Large intestine (tissue), 3 donors: ENCODE results near the gene PPHLN1. TPM values are rescaled to one million over a fixed set of nuclear protein-coding genes. Genes with fewer than 3 reads are reported as not detected.
A peak's percentile ranks its signal among the peaks of the same experiment; 100 is the strongest.
"Not testable (repeated sequence)": the region's sequence is repeated elsewhere in the genome, so short reads cannot be mapped to it uniquely, and the experiment has no call there.

Source experiments
- DNase-seq, 2 donors: peaks; one replicate each; pipeline versions ENCODE4 v3.0.0 to v3.0.0-alpha.2; 2013
- H3K27ac ChIP-seq: one replicate; pipeline ENCODE4 v1.5.1; 2013; ENCODE audit warnings: low read length
- H3K27me3 ChIP-seq: 2 replicates; pipeline ENCODE4 v1.6.1; 2013; ENCODE audit warnings: low read length; ENCODE audit not compliant: control insufficient read depth, insufficient read depth
- H3K36me3 ChIP-seq: 2 replicates; pipeline ENCODE4 v1.6.1; 2013; ENCODE audit warnings: low read length; ENCODE audit not compliant: control insufficient read depth, insufficient read depth
- H3K4me1 ChIP-seq: one replicate; pipeline ENCODE4 v1.6.1; 2013; ENCODE audit warnings: low read length; ENCODE audit not compliant: control insufficient read depth, insufficient read depth
- H3K4me3 ChIP-seq: one replicate; pipeline ENCODE4 v1.5.1; 2013; ENCODE audit warnings: low read length
- H3K9me3 ChIP-seq: one replicate; pipeline ENCODE4 v1.6.1; 2013; ENCODE audit warnings: mild to moderate bottlenecking, low read depth, low read length, moderate library complexity; ENCODE audit not compliant: control insufficient read depth
- WGBS: methylation state at CpG from one replicate; pipeline ENCODE4 v1.1.5; 2013; ENCODE audit warnings: low lambda C conversion rate; ENCODE audit not compliant: insufficient coverage; 5-methylcytosine and 5-hydroxymethylcytosine counted together
- polyA plus RNA-seq: library from polyadenylated mRNA; unstranded; fragments of 120-200 nt; gene quantifications from one replicate; pipeline ENCODE4 v1.2.1, GENCODE V29; 2013

PPHLN1 gene
- polyA plus RNA-seq, 1 donor = 56.6 TPM

GRCh38 chr12:42338280-42338679 is 12.3 kb downstream of the PPHLN1 start:
- Histone ChIP-seq H3K27me3 (no peaks in the 10 kb centered on the region), H3K36me3 (peaks cover 14% of the 10 kb centered on the region), H3K27ac (no peak overlapping the region), H3K4me3 (no peak overlapping the region), H3K9me3 (no peaks in the 10 kb centered on the region), H3K4me1 (no peaks in the 10 kb centered on the region)
- 100% methylated on average over 2 of the region's 2 CpGs for WGBS
- DNase-seq = no peak

- H3K4me1 ChIP-seq = no peaks in the 10 kb centered on the region
- peaks cover 11% of the 10 kb centered on the region for H3K36me3 ChIP-seq
- H3K4me3 ChIP-seq = no peak overlapping the region
- H3K27ac ChIP-seq = no peak overlapping the region
- H3K27me3 ChIP-seq = no peaks in the 10 kb centered on the region
- H3K9me3 ChIP-seq = no peaks in the 10 kb centered on the region
- no peak for DNase-seq
- WGBS = no CpG with 5 or more reads among the region's 2 CpGs
These were observed 16.1 kb downstream of the PPHLN1 start for GRCh38 chr12:42342028-42342427.

GRCh38 chr12:42343721-42344120 is 17.8 kb downstream of the PPHLN1 start:
- no peak for DNase-seq
- Histone ChIP-seq H3K27me3 (no peaks in the 10 kb centered on the region), H3K36me3 (peaks cover 7% of the 10 kb centered on the region), H3K4me1 (no peaks in the 10 kb centered on the region), H3K4me3 (no peak overlapping the region), H3K9me3 (no peaks in the 10 kb centered on the region), H3K27ac (no peak overlapping the region)
- 91% methylated on average over 3 of the region's 3 CpGs for WGBS

GRCh38 chr12:42346403-42347002 is 20.5 kb downstream of the PPHLN1 start:
- DNase-seq = no peak
- H3K4me1 ChIP-seq = no peaks in the 10 kb centered on the region
- WGBS = no CpG with 5 or more reads among the region's 1 CpG

GRCh38 chr12:42349119-42350020 is 23.4 kb downstream of the PPHLN1 start:
- not testable (repeated sequence) for H3K4me3 ChIP-seq, H3K27ac ChIP-seq, H3K27me3 ChIP-seq, H3K9me3 ChIP-seq, DNase-seq, H3K4me1 ChIP-seq
- H3K36me3 ChIP-seq = peaks cover 13% of the 10 kb centered on the region
- WGBS = 29% methylated on average over 1 of the region's 16 CpGs

More at GRCh38 chr12:42346403-42347002, 20.5 kb downstream of the PPHLN1 start:
- peaks cover 4% of the 10 kb centered on the region for H3K36me3 ChIP-seq
- H3K27me3 ChIP-seq = no peaks in the 10 kb centered on the region
- no peak overlapping the region for H3K27ac ChIP-seq
- H3K9me3 ChIP-seq = peaks cover 4% of the 10 kb centered on the region
- H3K4me3 ChIP-seq = no peak overlapping the region

GRCh38 chr12:42350021-42350407 is 24.0 kb downstream of the PPHLN1 start:
- not testable (repeated sequence) for H3K4me3 ChIP-seq, H3K9me3 ChIP-seq, H3K4me1 ChIP-seq, H3K27ac ChIP-seq, H3K27me3 ChIP-seq, DNase-seq
- no CpG with 5 or more reads among the region's 34 CpGs for WGBS
- peaks cover 13% of the 10 kb centered on the region for H3K36me3 ChIP-seq

GRCh38 chr12:42356344-42356743 is 30.4 kb downstream of the PPHLN1 start:
- H3K27me3 ChIP-seq = no peaks in the 10 kb centered on the region
- no peak for DNase-seq
- 100% methylated on average over 2 of the region's 2 CpGs for WGBS
- H3K27ac ChIP-seq = no peak overlapping the region
- H3K4me3 ChIP-seq = no peak overlapping the region
- H3K36me3 ChIP-seq = peaks cover 23% of the 10 kb centered on the region
- H3K4me1 ChIP-seq = no peaks in the 10 kb centered on the region
- H3K9me3 ChIP-seq = no peaks in the 10 kb centered on the region

- no peaks in the 10 kb centered on the region for H3K9me3 ChIP-seq
- H3K36me3 ChIP-seq = peaks cover 10% of the 10 kb centered on the region
- no CpG with 5 or more reads among the region's 6 CpGs for WGBS
- H3K27me3 ChIP-seq = no peaks in the 10 kb centered on the region
- DNase-seq = no peak
- H3K4me3 ChIP-seq = no peak overlapping the region
- no peak overlapping the region for H3K27ac ChIP-seq
- peaks cover 3% of the 10 kb centered on the region for H3K4me1 ChIP-seq
These were observed 34.9 kb downstream of the PPHLN1 start for GRCh38 chr12:42360747-42361403.

- Histone ChIP-seq H3K27me3 (no peaks in the 10 kb centered on the region), H3K4me3 (no peak overlapping the region), H3K27ac (no peak overlapping the region), H3K4me1 (peaks cover 3% of the 10 kb centered on the region), H3K9me3 (no peaks in the 10 kb centered on the region), H3K36me3 (peaks cover 3% of the 10 kb centered on the region)
- DNase-seq = no peak
- no CpG with 5 or more reads among the region's 4 CpGs for WGBS
These were observed 36.1 kb downstream of the PPHLN1 start for GRCh38 chr12:42361909-42362646.

GRCh38 chr12:42362647-42363260 is 36.8 kb downstream of the PPHLN1 start:
- H3K4me1 ChIP-seq = peaks cover 3% of the 10 kb centered on the region
- H3K36me3 ChIP-seq = peaks cover 3% of the 10 kb centered on the region
- peak; percentile 12 to 58 for DNase-seq
- H3K27ac ChIP-seq = no peak overlapping the region
- H3K4me3 ChIP-seq = no peak overlapping the region
- H3K9me3 ChIP-seq = no peaks in the 10 kb centered on the region
- H3K27me3 ChIP-seq = no peaks in the 10 kb centered on the region
